Purkinje cell (primary cell): ENCODE measurements around the gene HYAL3. TPM values are rescaled to one million over a fixed set of nuclear protein-coding genes. Genes with fewer than 3 reads are reported as not detected.

Experiments used
- polyA plus RNA-seq: library from polyadenylated mRNA; unstranded; fragments of >200 nt; fragmentation: Nextera tagmentation; gene quantifications from 2 replicates; pipeline ENCODE4 v1.2.1, GENCODE V29; 2014

Gene HYAL3, protein sequence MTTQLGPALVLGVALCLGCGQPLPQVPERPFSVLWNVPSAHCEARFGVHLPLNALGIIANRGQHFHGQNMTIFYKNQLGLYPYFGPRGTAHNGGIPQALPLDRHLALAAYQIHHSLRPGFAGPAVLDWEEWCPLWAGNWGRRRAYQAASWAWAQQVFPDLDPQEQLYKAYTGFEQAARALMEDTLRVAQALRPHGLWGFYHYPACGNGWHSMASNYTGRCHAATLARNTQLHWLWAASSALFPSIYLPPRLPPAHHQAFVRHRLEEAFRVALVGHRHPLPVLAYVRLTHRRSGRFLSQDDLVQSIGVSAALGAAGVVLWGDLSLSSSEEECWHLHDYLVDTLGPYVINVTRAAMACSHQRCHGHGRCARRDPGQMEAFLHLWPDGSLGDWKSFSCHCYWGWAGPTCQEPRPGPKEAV
- 3.8 TPM in 1 of 2 replicates, not detected in the other for polyA plus RNA-seq

DNA sequence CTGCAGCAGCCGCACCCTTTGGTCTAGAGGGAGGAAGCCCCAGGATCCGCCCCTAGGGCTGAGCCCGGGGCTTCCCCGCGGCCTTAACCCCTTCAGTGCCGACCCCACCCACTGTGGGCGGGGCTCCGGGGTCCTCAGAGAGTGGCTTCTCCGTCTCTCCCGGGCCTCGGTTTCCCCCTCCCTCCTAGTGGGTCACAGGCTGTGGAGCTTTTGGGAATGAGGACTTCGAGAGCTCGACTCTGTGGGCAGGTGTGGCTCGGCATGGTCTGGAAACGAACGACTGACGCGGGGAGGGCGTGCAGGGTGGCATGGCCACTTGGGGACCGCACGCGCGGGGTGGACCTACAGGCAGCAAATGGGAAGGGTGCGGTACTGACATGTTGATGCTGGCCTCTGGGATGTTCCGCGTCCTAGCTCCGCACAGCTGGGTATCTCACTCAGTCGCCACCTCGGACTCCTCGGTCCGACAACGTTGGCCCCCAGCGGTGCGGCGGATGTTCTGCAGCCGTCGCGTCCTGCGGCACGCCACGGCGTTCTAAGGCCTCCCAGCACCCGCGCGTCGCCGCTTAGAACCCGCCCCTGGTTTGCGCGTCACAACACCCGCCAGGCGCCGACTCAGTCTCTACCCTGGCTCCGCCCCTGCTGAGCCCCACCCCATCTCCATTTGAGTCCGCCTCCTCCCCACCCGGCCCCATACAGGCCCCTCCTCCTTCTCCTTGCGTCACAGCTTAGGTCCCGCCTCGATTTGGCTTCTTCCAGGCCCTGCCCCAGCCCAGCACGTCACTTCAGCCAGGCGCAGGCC, at the start of gene HYAL3, which contains the start of gene NAA80:
HYAL3 (minus strand) TSS at position 570 of the 802 bp plus-strand sequence. CDS start 3,803 bp downstream, outside the sequence.
NAA80 (minus strand) TSS at position 570 of the 802 bp plus-strand sequence. CDS start 1,942 bp downstream, outside the sequence.

DNA sequence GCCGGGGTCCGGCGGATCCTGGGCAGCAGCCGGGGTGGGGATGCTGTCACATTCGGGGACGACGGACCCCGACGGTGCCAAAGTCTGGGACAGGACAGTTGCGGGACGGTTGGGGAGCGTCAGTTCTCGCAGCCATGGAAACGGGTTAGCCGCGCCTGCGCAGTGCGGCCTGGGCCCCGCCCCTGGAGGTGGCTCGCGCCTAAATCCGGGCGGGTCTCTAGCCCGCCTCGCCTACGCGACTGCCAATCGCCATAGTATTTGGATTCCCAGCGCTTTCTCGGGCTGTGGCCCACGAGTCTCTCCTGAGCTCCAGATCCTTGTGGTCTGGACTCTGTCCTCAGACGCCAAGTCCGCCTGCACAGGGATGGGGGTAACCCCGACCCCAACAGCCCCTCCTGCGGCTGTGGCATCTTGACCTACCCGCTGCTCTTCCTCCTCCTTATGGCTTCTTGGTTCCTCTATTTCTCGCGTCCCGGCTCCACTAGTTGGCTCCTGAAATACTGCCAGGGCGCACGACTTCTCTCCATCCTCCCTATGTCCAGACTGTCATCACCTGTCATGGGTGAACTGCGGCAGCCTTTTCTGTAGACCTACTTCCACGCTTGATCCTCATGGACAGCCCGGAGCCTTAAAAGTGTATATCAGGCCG, 46.5 kb upstream of the HYAL3 start, which contains the start of gene ZMYND10:
ZMYND10 (minus strand) TSS at position 147 of the 649 bp plus-strand sequence. CDS start 153 bp downstream, outside the sequence.

DNA sequence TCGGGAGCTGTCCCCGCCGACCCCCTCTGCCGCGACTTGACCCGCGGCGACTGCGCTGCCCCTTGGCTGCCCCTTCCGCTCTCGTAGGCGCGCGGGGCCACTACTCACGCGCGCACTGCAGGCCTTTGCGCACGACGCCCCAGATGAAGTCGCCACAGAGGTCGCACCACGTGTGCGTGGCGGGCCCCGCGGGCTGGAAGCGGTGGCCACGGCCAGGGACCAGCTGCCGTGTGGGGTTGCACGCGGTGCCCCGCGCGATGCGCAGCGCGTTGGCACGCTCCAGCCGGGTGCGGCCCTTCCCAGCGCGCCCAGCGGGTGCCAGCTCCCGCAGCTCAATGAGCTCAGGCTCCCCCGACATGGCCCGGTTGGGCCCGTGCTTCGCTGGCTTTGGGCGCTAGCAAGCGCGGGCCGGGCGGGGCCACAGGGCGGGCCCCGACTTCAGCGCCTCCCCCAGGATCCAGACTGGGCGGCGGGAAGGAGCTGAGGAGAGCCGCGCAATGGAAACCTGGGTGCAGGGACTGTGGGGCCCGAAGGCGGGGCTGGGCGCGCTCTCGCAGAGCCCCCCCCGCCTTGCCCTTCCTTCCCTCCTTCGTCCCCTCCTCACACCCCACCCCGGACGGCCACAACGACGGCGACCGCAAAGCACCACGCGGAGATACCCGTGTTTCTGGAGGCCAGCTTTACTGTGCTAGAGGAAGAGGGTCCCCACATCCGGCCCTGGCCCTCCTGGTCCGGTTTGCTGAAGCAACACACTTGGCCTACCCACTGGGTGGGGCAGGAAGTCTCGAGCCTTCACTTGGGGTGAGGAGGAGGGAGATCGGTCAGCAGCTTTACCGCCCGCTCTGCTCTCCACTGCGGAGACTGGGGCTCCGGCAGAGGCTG, 41.5 kb upstream of the HYAL3 start, which contains the start of gene RASSF1:
RASSF1 (minus strand) TSS at position 389 of the 882 bp plus-strand sequence; CDS start at position 358, 31 bp downstream.

DNA sequence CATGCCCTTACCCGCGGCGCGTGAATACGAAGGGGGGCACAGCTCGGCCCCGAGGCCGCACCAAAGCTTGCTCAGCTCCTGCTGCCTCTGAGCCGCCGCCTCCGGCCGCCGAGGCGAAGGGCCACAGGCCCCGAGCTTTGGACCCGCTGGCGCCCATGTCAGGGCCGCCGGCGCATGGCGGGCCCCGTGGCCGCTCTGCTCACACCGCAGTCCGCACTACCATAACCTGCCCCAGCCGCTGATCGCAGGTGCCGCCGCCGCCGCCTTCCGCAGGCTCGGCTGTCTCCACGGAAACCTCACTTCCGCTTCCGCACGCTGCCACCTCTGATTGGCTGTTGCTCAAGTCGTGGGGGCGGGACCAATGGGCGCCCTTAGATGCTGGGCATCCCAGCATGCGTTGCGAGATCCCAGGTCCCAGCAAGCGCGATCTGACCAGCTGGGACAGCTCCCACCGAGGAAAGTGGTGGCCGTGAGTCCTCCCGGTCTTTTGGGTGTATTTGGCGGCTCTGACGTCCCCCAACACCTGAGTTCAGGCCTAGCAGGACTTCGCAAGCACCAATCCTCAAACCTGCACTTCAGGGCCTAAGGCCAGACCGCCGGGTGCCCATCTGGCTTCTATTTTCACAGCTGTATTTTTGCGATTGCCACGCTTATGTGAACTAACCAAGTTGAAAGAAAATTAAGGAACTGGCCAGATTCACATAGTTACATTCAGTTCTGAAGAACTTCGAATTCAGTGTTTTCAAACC, 28.9 kb upstream of the HYAL3 start, which contains the start of gene TUSC2:
TUSC2 (minus strand) TSS at position 281 of the 749 bp plus-strand sequence; CDS start at position 157, 124 bp downstream.

DNA sequence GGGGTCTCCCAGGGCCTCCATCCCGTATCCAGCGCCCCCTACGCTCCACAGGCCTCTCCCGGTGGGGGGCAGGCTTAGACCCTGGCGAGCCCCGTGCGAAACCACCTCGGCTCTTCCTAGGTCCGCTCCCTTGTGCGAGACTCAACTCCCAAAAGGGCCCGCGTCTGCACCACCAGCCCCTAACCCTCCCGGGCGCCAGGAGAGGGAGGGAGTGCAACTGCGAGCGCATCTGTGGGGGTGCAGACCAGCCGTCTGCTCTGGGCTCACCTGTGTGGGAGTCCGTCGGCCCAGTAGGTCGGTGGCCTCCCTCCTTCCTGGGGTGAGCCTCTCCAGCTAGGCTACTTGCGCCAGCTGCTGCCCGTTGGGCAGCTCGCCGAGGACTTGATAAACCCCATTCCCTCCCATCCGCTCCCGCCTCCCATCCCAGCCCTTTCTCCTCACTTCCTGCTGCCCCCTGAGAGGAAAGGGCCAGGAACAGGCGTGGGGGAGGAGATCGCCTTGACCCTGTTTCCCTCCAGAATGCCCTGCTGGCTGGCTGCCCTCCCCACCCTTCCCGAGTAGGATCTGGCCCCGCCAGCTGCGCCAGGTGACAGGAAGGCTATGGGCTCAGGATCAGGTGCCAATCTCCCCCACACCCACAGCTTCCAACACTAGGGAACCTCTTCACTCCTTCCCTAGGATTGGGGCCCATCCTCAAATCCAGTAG, 23.3 kb upstream of the HYAL3 start, which contains the start of gene HYAL2:
HYAL2 (minus strand) TSS at position 360 of the 706 bp plus-strand sequence. CDS start 2,256 bp downstream, outside the sequence.

DNA sequence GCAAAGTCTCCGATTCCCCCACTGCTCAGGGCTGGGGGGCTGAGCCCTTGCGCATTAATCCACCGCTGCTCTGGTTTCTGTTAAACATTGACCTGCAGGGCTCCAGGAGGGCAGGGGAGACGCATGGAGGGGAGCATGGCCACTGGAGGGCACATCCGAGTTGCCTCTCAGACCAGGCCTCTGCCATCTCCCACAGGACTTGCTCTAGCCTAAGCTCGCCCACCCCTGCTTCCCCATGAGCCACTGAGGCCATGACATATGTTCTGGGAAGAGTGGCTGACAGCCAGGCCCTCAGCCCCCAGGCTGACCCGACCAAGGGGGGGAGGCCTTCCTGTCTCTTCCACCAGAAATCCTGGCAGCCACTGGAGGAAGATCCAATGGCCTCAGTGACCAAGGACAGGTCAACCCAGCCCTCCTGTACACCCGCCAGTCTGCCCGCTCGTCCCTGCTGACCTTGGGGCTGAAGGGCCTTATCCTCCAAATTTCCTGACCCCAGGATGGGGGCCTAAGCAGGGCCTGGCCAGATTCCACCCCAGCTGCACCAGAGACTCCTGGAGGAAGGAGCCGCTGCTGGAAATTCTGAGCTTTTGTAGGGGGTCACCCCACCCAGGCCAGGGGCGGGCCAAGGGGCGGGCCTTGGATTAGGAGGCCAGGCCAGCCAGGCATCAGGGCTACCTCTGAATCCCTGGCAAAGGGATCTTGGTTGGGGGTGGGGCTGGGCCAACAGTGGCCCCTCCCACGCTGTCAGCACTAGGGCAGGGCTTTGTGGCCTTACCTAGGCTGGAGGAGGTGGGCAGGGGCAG, 4.0 kb upstream of the HYAL3 start, which contains the start of gene HYAL1:
HYAL1 (minus strand) TSS at position 562 of the 803 bp plus-strand sequence. CDS start 618 bp downstream, outside the sequence.

DNA sequence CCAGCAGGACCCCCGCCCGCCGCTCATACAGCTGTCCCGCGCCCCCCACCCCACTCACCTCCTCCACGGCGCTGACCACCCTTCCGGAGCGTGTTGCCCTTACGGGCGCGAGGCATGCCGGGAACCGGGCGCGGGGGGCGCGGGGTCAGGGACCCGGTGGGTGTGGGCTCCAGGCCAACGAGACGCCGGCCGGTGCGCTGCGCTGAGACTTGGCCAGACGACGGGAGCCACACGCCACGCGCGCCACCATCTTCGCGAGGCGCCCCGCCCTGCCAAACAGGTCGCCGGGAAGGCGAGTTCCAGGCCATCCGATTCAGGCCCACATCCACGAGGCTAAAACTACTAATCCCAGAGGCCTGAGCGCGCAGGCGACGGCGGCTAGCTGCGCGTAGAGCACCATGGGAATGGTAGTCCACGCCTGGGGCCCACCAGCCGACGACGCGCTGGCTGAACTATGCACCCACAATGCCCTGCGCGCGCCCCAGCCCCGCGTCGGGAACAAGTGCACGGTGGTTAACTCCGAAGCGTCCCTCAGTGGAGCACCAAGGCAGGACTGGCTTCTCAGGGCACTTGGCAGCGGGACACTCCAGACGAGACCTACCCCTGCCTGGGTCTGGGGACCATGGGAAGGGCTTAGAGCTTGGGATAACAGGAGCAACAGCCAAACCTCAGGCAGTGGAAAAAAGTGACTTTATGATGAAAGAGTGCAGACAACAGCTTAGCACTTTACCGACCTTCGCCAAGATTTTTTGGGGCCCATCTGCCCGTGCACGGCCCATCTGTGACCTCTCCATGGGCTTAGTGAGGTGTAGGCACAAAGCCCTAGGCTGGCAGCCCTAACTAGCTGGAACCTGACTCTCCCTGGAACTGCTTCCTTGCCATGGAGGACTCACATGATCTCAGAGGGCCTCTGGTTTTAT, 6.8 kb downstream of the HYAL3 start, which contains the start of gene IFRD2:
IFRD2 (minus strand) TSS at position 271 of the 920 bp plus-strand sequence; CDS start at position 116, 155 bp downstream.

DNA sequence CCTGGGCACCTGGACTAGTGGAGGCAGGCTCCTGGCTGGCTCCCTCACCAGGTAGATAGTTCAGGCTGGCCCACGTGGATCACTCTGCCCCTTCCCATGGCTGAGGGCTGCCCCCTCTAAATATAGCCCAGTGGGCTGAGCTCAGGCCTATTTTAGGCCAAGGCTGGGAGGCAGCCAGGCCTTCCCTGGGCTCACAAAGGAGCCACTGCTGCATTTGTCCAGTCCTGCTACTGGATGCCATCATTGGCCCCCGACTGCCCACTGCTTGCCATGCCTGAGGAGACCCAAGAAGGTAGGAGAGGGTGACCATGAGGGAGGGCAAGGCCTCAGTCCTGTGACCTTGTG, 20.4 kb downstream of the HYAL3 start, which contains the start of gene LSMEM2:
LSMEM2 (plus strand) TSS at position 208 of the 345 bp plus-strand sequence; CDS start at position 235, 27 bp downstream.

DNA sequence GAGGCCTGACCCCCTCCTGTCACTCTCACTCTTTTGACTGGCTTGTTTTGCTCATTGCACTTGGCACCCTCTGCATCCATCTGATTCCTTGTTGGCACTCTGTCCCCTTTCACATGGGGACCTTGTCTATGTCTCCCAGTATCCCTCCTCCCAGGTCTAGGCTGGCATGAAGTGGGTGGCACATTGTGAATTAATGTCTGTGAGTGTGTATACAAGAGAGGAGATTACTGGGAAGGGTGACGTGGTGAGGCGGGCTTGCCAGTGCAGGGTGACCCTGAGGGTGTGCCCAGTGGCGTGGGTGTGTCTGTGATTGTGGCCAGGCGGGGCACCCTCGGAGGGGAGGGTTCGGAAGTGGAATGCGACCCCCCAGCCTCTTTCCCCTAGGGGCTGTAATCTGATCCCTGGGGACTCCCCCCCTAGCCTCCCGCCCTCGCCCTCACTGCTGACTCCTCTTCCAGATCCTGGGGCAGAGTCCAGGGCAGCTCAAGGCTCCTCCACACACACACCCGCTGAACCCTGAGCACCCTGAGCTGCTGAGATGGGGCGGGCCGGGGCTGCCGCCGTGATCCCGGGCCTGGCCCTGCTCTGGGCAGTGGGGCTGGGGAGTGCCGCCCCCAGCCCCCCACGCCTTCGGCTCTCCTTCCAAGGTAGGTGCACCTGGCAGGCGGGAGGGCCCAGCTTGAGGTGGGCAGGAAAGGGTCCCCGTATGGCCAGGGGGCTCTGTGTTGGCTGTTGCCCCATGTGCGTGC, 30.3 kb downstream of the HYAL3 start, which contains the start of gene SEMA3B:
SEMA3B (plus strand) TSS at position 445 of the 749 bp plus-strand sequence; CDS start at position 539, 94 bp downstream.

Other genes starting within 250 kb of the HYAL3 start
- 27.7 and 31.1 TPM in 2 replicates for gene RBM5, start 210.5 kb downstream of the HYAL3 start, polyA plus RNA-seq
- 0.10 TPM in 1 of 2 replicates, not detected in the other for gene SEMA3F, start 144.1 kb downstream of the HYAL3 start, polyA plus RNA-seq
- gene GNAT1, start 107.8 kb downstream of the HYAL3 start, polyA plus RNA-seq = not detected in 2 replicates
- 0.16 and 4.2 TPM in 2 replicates for gene SLC38A3, start 94.1 kb downstream of the HYAL3 start, polyA plus RNA-seq
- 4.9 and 5.0 TPM in 2 replicates for gene GNAI2, start 63.2 kb downstream of the HYAL3 start, polyA plus RNA-seq
- 0.27 and 0.28 TPM in 2 replicates for gene SEMA3B, start 30.3 kb downstream of the HYAL3 start, polyA plus RNA-seq
- gene LSMEM2, start 20.3 kb downstream of the HYAL3 start, polyA plus RNA-seq = not detected in 2 replicates
- gene IFRD2, start 7.0 kb downstream of the HYAL3 start, polyA plus RNA-seq = 2.5 and 6.0 TPM in 2 replicates
- 0.76 and 4.6 TPM in 2 replicates for gene NAA80, start within 50 bp of the HYAL3 start, polyA plus RNA-seq
- gene HYAL1, start 4.2 kb upstream of the HYAL3 start, polyA plus RNA-seq = 0.83 TPM in 1 of 2 replicates, not detected in the other
- gene HYAL2, start 23.3 kb upstream of the HYAL3 start, polyA plus RNA-seq = 1.8 and 4.4 TPM in 2 replicates
- 26.1 and 26.6 TPM in 2 replicates for gene TUSC2, start 28.8 kb upstream of the HYAL3 start, polyA plus RNA-seq
- gene RASSF1, start 41.4 kb upstream of the HYAL3 start, polyA plus RNA-seq = 2.4 and 3.2 TPM in 2 replicates
- not detected in 2 replicates for gene ZMYND10, start 46.3 kb upstream of the HYAL3 start, polyA plus RNA-seq
- gene NPRL2, start 51.4 kb upstream of the HYAL3 start, polyA plus RNA-seq = 47.8 and 60.9 TPM in 2 replicates
- 7.5 and 22.2 TPM in 2 replicates for gene CYB561D2, start 51.5 kb upstream of the HYAL3 start, polyA plus RNA-seq
- gene TMEM115, start 60.1 kb upstream of the HYAL3 start, polyA plus RNA-seq = 19.6 and 24.4 TPM in 2 replicates
- gene CACNA2D2, start 204.2 kb upstream of the HYAL3 start, polyA plus RNA-seq = 39.3 and 63.3 TPM in 2 replicates